H1 (cell line): ENCODE measurements around the gene GUCY1A1. TPM values are rescaled to one million over a fixed set of nuclear protein-coding genes. Genes with fewer than 3 reads are reported as not detected.

Experiments used
- CTCF ChIA-PET: fragments of 300-600 bp; sonication (Branson Sonifier 250); formaldehyde crosslinking; loops from one replicate; lab custom pipeline; 2021; ENCODE audit not compliant: partially characterized antibody; lab: Charles Lee
- POLR2A ChIA-PET: fragments of 300-600 bp; sonication (Branson Sonifier 250); formaldehyde crosslinking; loops from one replicate; lab custom pipeline; 2021; ENCODE audit warnings: inconsistent platforms; ENCODE audit not compliant: partially characterized antibody; lab: Charles Lee
- DNase-seq, 2 experiments: peaks; one replicate each; pipeline versions ENCODE4 v3.0.0 to v3.0.0-alpha.2; 2010 to 2022; ENCODE audit warnings: low spot score in 2 of 2, low read depth in 1 of 2, mixed read lengths in 1 of 2
- FAIRE-seq: peaks from 2 replicates; lab custom pipeline; 2011; peaks lifted over from hg19 to GRCh38; lab: Jason Lieb, UNC
- H2AFZ ChIP-seq: 2 replicates; pipeline ENCODE4 v1.8.1; 2012; ENCODE audit warnings: low read length, inconsistent platforms
- H2AK5ac ChIP-seq: 2 replicates; pipeline ENCODE4 v1.6.1; 2013; ENCODE audit warnings: low read depth, low read length
- H2BK120ac ChIP-seq: replicated peaks from 2 replicates; pipeline ENCODE3; 2013; ENCODE audit warnings: low read depth, low read length, inconsistent platforms
- H2BK12ac ChIP-seq: 2 replicates; pipeline ENCODE4 v1.6.1; 2013; ENCODE audit warnings: low read depth, low read length
- H2BK15ac ChIP-seq: 2 replicates; pipeline ENCODE4 v1.6.1; 2013; ENCODE audit warnings: low read length
- H2BK20ac ChIP-seq: 2 replicates; pipeline ENCODE4 v1.6.1; 2013; ENCODE audit warnings: low read length
- H2BK5ac ChIP-seq: 2 replicates; pipeline ENCODE4 v1.6.1; 2013; ENCODE audit warnings: low read depth, low read length
- H3K14ac ChIP-seq: 2 replicates; pipeline ENCODE4 v1.6.1; 2013; ENCODE audit warnings: inconsistent platforms; ENCODE audit not compliant: insufficient read length
- H3K18ac ChIP-seq: 2 replicates; pipeline ENCODE4 v1.6.1; 2013; ENCODE audit warnings: low read length; ENCODE audit errors: extremely low read depth
- H3K23ac ChIP-seq: 2 replicates; pipeline ENCODE4 v1.6.1; 2013; ENCODE audit warnings: inconsistent platforms; ENCODE audit not compliant: insufficient read length
- H3K23me2 ChIP-seq: 2 replicates; pipeline ENCODE4 v1.6.1; 2013; ENCODE audit warnings: low read depth, low read length
- H3K27ac ChIP-seq: 2 replicates; pipeline ENCODE4 v1.6.1; 2011; ENCODE audit warnings: low read depth, low read length, inconsistent platforms
- H3K27me3 ChIP-seq, 4 experiments: replicated peaks in 1 of 4; 1 replicate in 1 of 4; 2 replicates in 3 of 4; pipeline versions ENCODE4 v1.6.1 to v1.8.1; 2011 to 2013; ENCODE audit warnings: low read length in 3 of 4, mild to moderate bottlenecking in 3 of 4, inconsistent platforms in 2 of 4, mixed read lengths in 2 of 4, moderate library complexity in 1 of 4; ENCODE audit not compliant: control insufficient read depth in 3 of 4, insufficient read depth in 3 of 4; ENCODE audit errors: extremely low read depth in 1 of 4
- H3K36me3 ChIP-seq, 4 experiments: 2 replicates each; pipeline versions ENCODE4 v1.6.1 to v1.8.1; 2011 to 2013; ENCODE audit warnings: mild to moderate bottlenecking in 4 of 4, low read length in 3 of 4, moderate library complexity in 2 of 4, control low read depth in 1 of 4, inconsistent platforms in 1 of 4; ENCODE audit not compliant: insufficient read depth in 4 of 4, control insufficient read depth in 2 of 4
- H3K4ac ChIP-seq: replicated peaks from 2 replicates; pipeline ENCODE3; 2013; ENCODE audit warnings: low read length, low read depth, mixed read lengths, inconsistent platforms; ENCODE audit not compliant: insufficient read length
- H3K4me1 ChIP-seq, 4 experiments: replicated peaks in 1 of 4; 1 replicate in 1 of 4; 2 replicates in 3 of 4; pipeline versions ENCODE4 v1.6.1 to v1.8.1; 2011 to 2013; ENCODE audit warnings: low read length in 3 of 4, inconsistent platforms in 2 of 4, mixed read lengths in 1 of 4; ENCODE audit not compliant: insufficient read depth in 4 of 4, control insufficient read depth in 3 of 4
- H3K4me2 ChIP-seq, 2 experiments: 2 replicates each; pipeline versions ENCODE4 v1.6.1 to v1.8.1; 2011 to 2013; ENCODE audit warnings: low read depth in 2 of 2, low read length in 2 of 2, control low read depth in 1 of 2, inconsistent platforms in 1 of 2, mild to moderate bottlenecking in 1 of 2; ENCODE audit not compliant: insufficient read depth in 1 of 2
- H3K4me3 ChIP-seq, 4 experiments: fragments of 200-600, 300-600 bp in 1 of 4; sonication (generic), shearing (Covaris generic), sonication (Bioruptor Twin) in 1 of 4; 2 replicates each; pipeline versions ENCODE4 v1.5.1 to v1.8.1; 2011 to 2016; ENCODE audit warnings: low read length in 4 of 4, low read depth in 3 of 4, control low read depth in 2 of 4, inconsistent platforms in 2 of 4, mild to moderate bottlenecking in 2 of 4, mixed read lengths in 1 of 4, moderate library complexity in 1 of 4; ENCODE audit not compliant: insufficient read depth in 2 of 4; ENCODE audit errors: extremely low read depth in 1 of 4
- H3K56ac ChIP-seq: replicated peaks from 2 replicates; pipeline ENCODE3; 2013; ENCODE audit warnings: low read depth, mild to moderate bottlenecking, mixed read lengths, low read length, inconsistent platforms; ENCODE audit not compliant: insufficient read length
- H3K79me1 ChIP-seq: 2 replicates; pipeline ENCODE4 v1.6.1; 2013; ENCODE audit warnings: low read depth, low read length, control low read depth
- H3K79me2 ChIP-seq, 2 experiments: 2 replicates each; pipeline versions ENCODE4 v1.6.1 to v1.8.1; 2012 to 2013; ENCODE audit warnings: low read length in 2 of 2, mild to moderate bottlenecking in 2 of 2, inconsistent platforms in 1 of 2; ENCODE audit not compliant: insufficient read depth in 2 of 2, control insufficient read depth in 1 of 2
- H3K9ac ChIP-seq, 4 experiments: replicated peaks in 1 of 4; 1 replicate in 1 of 4; 2 replicates in 3 of 4; pipeline versions ENCODE4 v1.6.1 to v1.8.1; 2011 to 2013; ENCODE audit warnings: low read depth in 3 of 4, low read length in 3 of 4, control low read depth in 2 of 4, mild to moderate bottlenecking in 2 of 4, moderate library complexity in 2 of 4, inconsistent platforms in 1 of 4; ENCODE audit errors: extremely low read depth in 1 of 4
- H3K9me3 ChIP-seq, 2 experiments: 2 replicates each; pipeline versions ENCODE4 v1.6.1 to v1.8.1; 2012 to 2013; ENCODE audit warnings: mild to moderate bottlenecking in 2 of 2, moderate library complexity in 2 of 2, control low read depth in 1 of 2, inconsistent platforms in 1 of 2, low read depth in 1 of 2, low read length in 1 of 2, mixed read lengths in 1 of 2; ENCODE audit not compliant: insufficient read depth in 2 of 2
- H4K20me1 ChIP-seq, 2 experiments: replicated peaks in 1 of 2; 2 replicates each; pipeline versions ENCODE3 to v1.8.1; 2011 to 2013; ENCODE audit warnings: inconsistent platforms in 2 of 2, low read length in 2 of 2, mild to moderate bottlenecking in 1 of 2; ENCODE audit not compliant: insufficient read depth in 2 of 2, control insufficient read depth in 1 of 2
- H4K5ac ChIP-seq: 2 replicates; pipeline ENCODE4 v1.6.1; 2013; ENCODE audit warnings: low read length, low read depth, mixed read lengths, inconsistent platforms; ENCODE audit not compliant: insufficient read length
- H4K8ac ChIP-seq: 2 replicates; pipeline ENCODE4 v1.8.0; 2013; ENCODE audit warnings: mild to moderate bottlenecking, moderate library complexity, low read length, inconsistent platforms; ENCODE audit not compliant: insufficient read depth; ENCODE audit errors: extremely low read depth
- H4K91ac ChIP-seq: replicated peaks from 2 replicates; pipeline ENCODE3; 2013; ENCODE audit warnings: low read length, mixed read lengths, inconsistent platforms; ENCODE audit not compliant: insufficient read length
- CBX5 ChIP-seq: fragments of 300-800, 300-1000 bp; sonication (generic); IDR thresholded peaks from 2 replicates; pipeline ENCODE4 v1.7.1; 2016; ENCODE audit warnings: antibody characterized with exemption, low read length, low read depth
- CHD2 ChIP-seq: IDR thresholded peaks from 2 replicates; pipeline ENCODE4 v1.6.1; 2012; ENCODE audit warnings: low read length, improper control_type of control experiment
- EGR1 ChIP-seq: IDR thresholded peaks from 2 replicates; pipeline ENCODE4 v1.6.1; 2011; ENCODE audit warnings: low read depth, low read length, borderline replicate concordance
- PHF8 ChIP-seq: fragments of 200-600 bp; sonication (generic); conservative IDR thresholded peaks from 2 replicates; pipeline ENCODE4 v1.7.1; 2012; ENCODE audit warnings: low read depth, mild to moderate bottlenecking, inconsistent platforms, low read length, moderate library complexity
- POLR2AphosphoS5 ChIP-seq: IDR thresholded peaks from 2 replicates; pipeline ENCODE4 v1.6.1; 2011; ENCODE audit warnings: low read depth, low read length
- SIX5 ChIP-seq: IDR thresholded peaks from 2 replicates; pipeline ENCODE4 v1.6.1; 2011; ENCODE audit warnings: mild to moderate bottlenecking, low read depth, low read length
- SP1 ChIP-seq: IDR thresholded peaks from 2 replicates; pipeline ENCODE4 v1.6.1; 2011; ENCODE audit warnings: low read depth, low read length
- TAF7 ChIP-seq: optimal IDR thresholded peaks from 2 replicates; pipeline ENCODE3; 2011; ENCODE audit warnings: low read depth, mild to moderate bottlenecking, inconsistent platforms, low read length, moderate library complexity, borderline replicate concordance
- TBP ChIP-seq: IDR thresholded peaks from 2 replicates; pipeline ENCODE4 v1.6.1; 2011; ENCODE audit warnings: low read depth, low read length, improper control_type of control experiment
- TCF12 ChIP-seq: IDR thresholded peaks from 2 replicates; pipeline ENCODE4 v1.6.1; 2011; ENCODE audit warnings: low read depth, mild to moderate bottlenecking, low read length
- WGBS, 2 experiments: shearing (Covaris generic) in 1 of 2; methylation state at CpG; one replicate each; pipeline versions ENCODE4 v1.1.6 to v1.1.7; 2013 to 2015; ENCODE audit warnings: low lambda C conversion rate in 2 of 2, mixed read lengths in 2 of 2, inconsistent platforms in 1 of 2, low coverage in 1 of 2, missing lambda C conversion rate in 1 of 2; ENCODE audit not compliant: insufficient replicate concordance in 2 of 2, insufficient coverage in 1 of 2, insufficient read length in 1 of 2; ENCODE audit errors: extremely low coverage in 1 of 2, missing lambda C conversion rate in 1 of 2; 5-methylcytosine and 5-hydroxymethylcytosine counted together
- polyA plus RNA-seq, 7 experiments: library from polyadenylated mRNA; depleted of rRNA in 3 of 7; stranded (reverse) in 5 of 7; unstranded in 2 of 7; fragments of >200 nt in 5 of 7; fragments of 200-250 nt in 2 of 7; gene quantifications; 1 replicate in 5 of 7; 2 replicates in 1 of 7; 4 replicates in 1 of 7; pipeline versions ENCODE4 v1.2.1 to v1.2.3, GENCODE V29; 2011 to 2013; ENCODE audit warnings: missing spikeins in 2 of 7, mixed read lengths in 2 of 7
- total RNA-seq: library from RNA; stranded (reverse); fragmentation: NEBNext Ultra II Directional; extraction: Animal tissue kit (Norgen Biotek cat#: 25700); gene quantifications from 2 replicates; pipeline ENCODE4 v1.2.1, GENCODE V29; 2021
- TF ChIP-seq, protein P1 (sequence below), 3 experiments: IDR thresholded peaks; 1 replicate in 2 of 3; 2 replicates in 1 of 3; pipeline versions ENCODE4 v1.5.1 to v1.6.1; 2011; ENCODE audit warnings: low read length in 3 of 3, mild to moderate bottlenecking in 3 of 3, inconsistent platforms in 2 of 3, low read depth in 1 of 3, moderate library complexity in 1 of 3; ENCODE audit not compliant: insufficient read depth in 1 of 3; ENCODE audit errors: control extremely low read depth in 1 of 3
- TF ChIP-seq, protein P2 (sequence below): IDR thresholded peaks from 2 replicates; pipeline ENCODE4 v1.6.1; 2011; ENCODE audit warnings: low read length, improper control_type of control experiment

Gene GUCY1A1
- total and polyA plus RNA-seq, 2 of the 8 experiments (the other 6 are each of a cell fraction or from before 2014, with no cell fraction given): not detected

DNA sequence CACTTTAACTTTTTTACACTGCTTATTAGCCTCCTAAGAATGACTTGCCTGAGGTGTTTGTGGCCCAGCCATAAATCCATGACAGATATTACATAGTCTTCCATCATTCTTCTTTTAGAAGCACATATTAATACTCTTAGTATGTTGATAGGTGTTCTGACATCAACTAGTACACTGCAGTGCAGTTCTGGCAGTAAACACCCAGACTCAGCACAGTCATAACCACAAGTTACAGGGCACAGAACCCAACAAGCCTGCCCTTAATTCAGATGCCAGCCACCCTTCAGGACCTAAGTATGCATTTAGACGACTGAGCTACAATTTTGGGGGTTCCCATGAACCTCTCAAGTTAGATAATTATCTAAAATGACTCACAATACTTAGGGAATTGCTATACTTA lies 55.7 kb downstream of the GUCY1A1 start:
- no peak overlapping the region for H3K23ac ChIP-seq
- H3K4me1 ChIP-seq: 0 out of 7 replicates have a peak, but pooled peaks cover 0 to 3% (median 0%) of the 10 kb centered on the region in 4 experiments
- H3K14ac ChIP-seq: no peak overlapping the region
- no peak overlapping the region for H3K27ac ChIP-seq
- H3K9ac ChIP-seq: no peak overlapping the region
- H3K36me3 ChIP-seq: no peaks in the 10 kb centered on the region
- DNase-seq: no peak
- CTCF ChIA-PET: interaction anchor here (0.8 kb wide), 1 partner anchor 18 kb away, joined by 4 read pairs; no protein-coding TSS in a partner anchor
- 94% methylated on average over 1 of the region's 1 CpG; no CpG with 5 or more reads in 1 of the 2 experiments for WGBS, 2 experiments
- H3K79me1 ChIP-seq: no peaks in the 10 kb centered on the region
- H3K4ac ChIP-seq: no peak overlapping the region
- no peak overlapping the region for H3K18ac ChIP-seq
- no peaks in the 10 kb centered on the region for H3K23me2 ChIP-seq
- H2AK5ac ChIP-seq: no peak overlapping the region
- H4K20me1 ChIP-seq: no peaks in the 10 kb centered on the region
- no peak overlapping the region for H2AFZ ChIP-seq
- H3K4me3 ChIP-seq: no peak overlapping the region
- no peak overlapping the region for H4K91ac ChIP-seq
- TF ChIP-seq SP1 (no peak), POLR2AphosphoS5 (no peak), CBX5 (no peak), TAF7 (no peak), PHF8 (no peak), TCF12 (no peak), CHD2 (no peak), TBP (no peak), SIX5 (no peak), EGR1 (no peak)
- TF ChIP-seq, protein P1, sequence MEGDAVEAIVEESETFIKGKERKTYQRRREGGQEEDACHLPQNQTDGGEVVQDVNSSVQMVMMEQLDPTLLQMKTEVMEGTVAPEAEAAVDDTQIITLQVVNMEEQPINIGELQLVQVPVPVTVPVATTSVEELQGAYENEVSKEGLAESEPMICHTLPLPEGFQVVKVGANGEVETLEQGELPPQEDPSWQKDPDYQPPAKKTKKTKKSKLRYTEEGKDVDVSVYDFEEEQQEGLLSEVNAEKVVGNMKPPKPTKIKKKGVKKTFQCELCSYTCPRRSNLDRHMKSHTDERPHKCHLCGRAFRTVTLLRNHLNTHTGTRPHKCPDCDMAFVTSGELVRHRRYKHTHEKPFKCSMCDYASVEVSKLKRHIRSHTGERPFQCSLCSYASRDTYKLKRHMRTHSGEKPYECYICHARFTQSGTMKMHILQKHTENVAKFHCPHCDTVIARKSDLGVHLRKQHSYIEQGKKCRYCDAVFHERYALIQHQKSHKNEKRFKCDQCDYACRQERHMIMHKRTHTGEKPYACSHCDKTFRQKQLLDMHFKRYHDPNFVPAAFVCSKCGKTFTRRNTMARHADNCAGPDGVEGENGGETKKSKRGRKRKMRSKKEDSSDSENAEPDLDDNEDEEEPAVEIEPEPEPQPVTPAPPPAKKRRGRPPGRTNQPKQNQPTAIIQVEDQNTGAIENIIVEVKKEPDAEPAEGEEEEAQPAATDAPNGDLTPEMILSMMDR (IDR thresholded peaks at IDR 0.05; ENCODE audit: control extremely low read depth in 1 of 3, insufficient read depth in 1 of 3, low read depth in 1 of 3, low read length in 3 of 3): no peak
- TF ChIP-seq, protein P2, sequence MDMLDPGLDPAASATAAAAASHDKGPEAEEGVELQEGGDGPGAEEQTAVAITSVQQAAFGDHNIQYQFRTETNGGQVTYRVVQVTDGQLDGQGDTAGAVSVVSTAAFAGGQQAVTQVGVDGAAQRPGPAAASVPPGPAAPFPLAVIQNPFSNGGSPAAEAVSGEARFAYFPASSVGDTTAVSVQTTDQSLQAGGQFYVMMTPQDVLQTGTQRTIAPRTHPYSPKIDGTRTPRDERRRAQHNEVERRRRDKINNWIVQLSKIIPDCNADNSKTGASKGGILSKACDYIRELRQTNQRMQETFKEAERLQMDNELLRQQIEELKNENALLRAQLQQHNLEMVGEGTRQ: no peak
- H3K27me3 ChIP-seq: no peaks in the 10 kb centered on the region
- no peak overlapping the region for H3K56ac ChIP-seq
- no peak overlapping the region for H2BK20ac ChIP-seq
- POLR2A ChIA-PET: no interaction called here
- no peak overlapping the region for H3K4me2 ChIP-seq
- H4K8ac ChIP-seq: no peak overlapping the region
- H4K5ac ChIP-seq: no peak overlapping the region
- H3K79me2 ChIP-seq: no peaks in the 10 kb centered on the region
- no peak overlapping the region for H2BK5ac ChIP-seq
- no peak overlapping the region for H2BK120ac ChIP-seq
- no peak for FAIRE-seq
- no peaks in the 10 kb centered on the region for H3K9me3 ChIP-seq
- H2BK12ac ChIP-seq: no peak overlapping the region
- H2BK15ac ChIP-seq: no peak overlapping the region
